Activated CD8-positive, alpha-beta memory T cell treated with anti-CD3 and anti-CD28 coated beads, Interleukin-2, amount 50 U/mL, for 48 hours (primary cell): Measurements from ENCODE around the gene KAZN.
A peak's percentile ranks its signal among the peaks of the same experiment; 100 is the strongest.

Experiments
- DNase-seq: peaks from one replicate; pipeline ENCODE4 v3.0.0-alpha.2; 2020

Gene KAZN

DNA sequence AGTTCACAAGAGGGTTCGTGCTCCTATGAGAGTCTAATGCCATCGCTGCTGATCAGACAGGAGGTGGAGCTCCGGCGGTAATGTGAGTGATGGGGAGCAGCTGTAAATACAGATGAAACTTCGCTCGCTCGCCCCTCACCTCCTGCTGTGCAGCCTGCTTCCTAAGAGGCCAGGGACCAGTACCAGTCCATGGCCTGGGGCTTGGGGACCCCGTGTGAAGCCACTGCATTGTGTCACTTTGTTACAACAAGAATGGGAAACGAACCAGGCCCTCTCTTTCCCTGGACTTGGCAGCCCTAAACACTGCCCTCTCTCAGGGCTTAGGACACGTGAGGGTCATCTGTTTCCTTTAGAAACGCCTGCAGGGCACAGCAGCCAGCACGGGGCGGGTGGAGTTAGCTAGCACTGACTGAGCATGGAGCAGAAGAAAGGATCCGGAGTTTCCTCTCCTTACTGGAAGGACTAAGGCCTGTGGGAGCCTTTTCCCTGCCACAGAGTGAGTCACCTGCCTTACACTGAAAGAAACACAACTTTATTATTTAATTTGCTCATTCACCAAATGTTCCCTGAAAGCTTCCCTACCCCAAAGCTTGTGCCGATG lies 369.9 kb downstream of the KAZN start:
- DNase-seq: no peak

DNA sequence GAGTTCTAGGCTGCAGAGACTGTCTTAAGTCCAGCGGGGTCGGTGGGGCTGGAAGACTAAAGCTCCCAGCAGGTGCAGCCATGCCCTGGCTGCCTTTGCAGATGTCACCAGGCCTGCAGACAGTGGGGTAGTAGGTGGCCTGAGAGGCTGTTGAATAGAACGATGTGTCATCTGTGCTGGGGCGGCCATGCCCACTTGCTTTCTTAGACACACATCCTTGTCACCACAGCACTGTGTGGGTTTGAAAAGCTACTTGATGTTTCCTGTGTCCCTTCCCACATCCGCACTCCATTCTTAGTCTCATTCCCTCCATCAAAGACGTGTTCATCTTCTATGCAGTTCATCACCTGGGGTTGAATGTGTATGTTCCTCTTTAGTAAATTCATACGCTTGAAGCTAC lies 370.5 kb downstream of the KAZN start:
- peak; percentile 59 for DNase-seq

DNA sequence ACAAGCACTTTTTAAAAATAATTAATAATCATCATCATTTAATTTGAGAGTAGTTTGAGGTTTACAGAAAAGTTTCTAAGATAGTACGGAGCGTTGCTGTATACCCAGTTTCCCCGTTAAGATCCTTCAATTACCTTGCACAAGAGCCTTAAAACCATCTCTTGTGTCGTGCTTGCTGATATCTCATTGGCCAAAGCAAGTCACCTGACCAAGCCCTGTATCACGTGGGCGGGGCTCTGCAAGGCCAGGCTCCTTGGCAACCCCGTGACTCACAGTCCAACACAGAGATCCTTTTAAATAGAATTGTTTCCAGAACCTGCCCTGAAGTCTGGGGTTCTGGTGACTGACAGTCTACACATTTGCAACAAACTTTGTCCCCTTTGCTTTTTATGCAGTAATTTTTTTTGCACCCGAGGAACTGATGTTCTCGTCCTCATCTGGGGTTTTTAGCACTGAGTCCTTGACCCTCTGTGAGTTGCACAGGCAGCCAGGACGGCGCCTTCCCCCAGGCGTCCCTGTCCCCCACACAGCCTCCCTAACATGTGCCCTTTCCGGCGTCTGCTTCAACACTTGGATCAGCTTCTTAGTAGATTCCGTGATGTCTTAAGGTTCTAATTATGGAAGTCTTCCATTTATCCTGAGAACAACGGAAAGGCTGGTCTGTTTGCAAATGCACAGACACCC lies 371.8 kb downstream of the KAZN start:
- DNase-seq: peak; percentile 59

DNA sequence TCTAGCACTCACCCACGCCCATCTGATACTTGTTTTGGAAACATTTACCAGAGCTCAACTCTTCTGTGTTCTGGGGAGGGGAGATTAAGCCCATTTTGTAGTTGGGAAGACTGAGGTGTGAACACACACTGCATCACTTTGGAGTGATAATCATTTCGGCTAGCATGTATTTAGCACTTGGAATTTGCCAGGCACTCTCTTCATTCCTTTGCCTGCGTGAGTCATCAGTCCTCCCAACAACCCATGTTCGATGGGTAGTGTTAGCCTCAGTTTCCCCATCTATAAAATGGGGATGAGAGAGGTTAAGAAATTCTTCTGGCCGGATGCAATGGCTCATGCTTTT lies 372.3 kb downstream of the KAZN start:
- DNase-seq: no peak

DNA sequence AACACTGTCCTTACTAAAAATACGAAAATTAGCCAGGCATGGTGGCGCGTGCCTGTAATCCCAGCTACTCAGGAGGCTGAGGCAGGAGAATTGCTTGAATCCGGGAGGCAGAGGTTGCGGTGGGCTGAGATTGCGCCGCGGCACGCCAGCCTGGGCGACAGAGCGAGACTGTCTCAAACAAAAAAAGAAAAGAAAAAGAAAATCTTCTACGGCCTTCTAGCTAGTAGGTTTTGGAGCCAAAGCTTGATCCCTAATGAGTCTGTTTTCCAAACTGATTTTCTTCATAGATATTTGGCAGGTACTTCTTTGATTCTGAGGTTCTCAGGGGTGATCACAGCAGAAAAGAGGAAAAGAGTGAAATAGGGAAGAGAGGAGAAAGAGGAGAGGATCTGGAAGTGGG lies 372.7 kb downstream of the KAZN start:
- no peak for DNase-seq

DNA sequence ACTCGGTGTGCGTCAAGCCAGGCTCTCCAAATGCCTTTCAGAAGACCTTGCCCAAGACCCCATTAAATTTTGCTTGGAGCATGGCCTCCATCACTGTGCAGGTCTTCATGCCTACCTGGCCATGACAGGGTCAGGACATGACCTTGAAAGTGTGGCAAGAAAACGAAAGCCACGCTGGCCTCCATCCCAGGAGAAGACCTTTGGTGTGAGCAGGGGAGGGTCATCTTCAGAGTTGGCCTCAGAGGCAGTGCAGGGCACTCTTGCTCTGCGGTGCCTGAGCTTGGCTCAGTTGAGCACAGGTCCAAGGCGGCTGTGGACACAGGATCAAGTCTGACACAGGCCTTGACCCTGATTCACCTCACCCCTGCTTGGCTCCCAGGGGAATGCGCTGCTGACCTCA lies 373.6 kb downstream of the KAZN start:
- DNase-seq: no peak

DNA sequence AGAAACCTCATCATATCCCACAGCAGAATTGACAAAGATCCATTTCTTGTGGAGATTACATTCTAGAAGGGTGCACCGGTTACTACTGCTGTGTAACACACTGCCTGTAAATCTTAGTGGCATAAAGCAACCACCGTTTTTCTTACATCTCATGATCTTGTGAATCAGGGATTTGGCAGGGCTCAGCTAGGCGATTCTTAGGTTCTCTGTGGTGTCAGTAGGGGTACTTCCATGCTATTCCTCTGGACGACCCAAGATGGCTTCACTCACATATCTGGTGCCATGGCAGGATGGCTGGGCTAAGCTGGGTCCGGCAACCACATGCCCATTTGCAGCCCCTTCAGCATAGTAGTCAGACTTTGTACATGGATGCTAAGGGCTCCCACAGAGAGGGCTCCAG lies 375.3 kb downstream of the KAZN start:
- DNase-seq: no peak

DNA sequence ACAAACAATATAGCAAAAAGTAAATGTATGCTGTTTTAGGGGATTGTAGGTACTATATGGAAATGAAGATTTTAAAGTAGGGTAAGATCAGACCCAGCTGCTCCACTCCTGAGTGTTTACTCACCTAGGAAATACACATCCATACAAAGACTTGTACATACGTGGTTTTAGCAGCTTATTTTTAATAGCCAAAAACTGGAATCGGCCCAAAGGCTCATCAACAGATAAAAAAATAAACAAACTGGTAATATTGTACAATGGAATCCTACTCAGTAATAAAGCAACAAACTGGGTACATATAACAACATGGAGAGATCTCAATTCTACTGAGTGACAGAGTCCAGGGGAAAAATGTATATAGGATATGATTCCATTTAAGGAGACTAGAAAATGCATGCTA lies 375.9 kb downstream of the KAZN start:
- no peak for DNase-seq

DNA sequence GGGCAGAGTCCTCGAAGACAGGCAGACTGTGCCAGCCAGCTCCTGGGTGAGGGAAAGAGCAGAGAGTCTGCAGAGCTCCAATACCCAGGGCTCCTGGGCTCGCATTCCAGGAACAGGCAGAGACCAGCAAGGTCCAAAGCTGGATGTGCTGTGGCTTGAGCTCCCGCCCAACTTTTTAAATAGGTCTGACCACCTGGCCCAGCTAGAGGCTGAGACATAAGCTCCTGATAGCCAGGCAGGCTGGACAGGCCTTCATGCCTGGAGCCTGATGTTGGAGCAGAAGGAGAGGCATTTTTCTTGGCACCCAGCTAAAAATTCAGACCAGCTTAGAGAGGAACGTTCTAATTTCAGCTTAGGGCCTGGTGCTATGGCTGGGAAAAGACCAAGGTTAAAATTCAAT lies 376.6 kb downstream of the KAZN start:
- no peak for DNase-seq

DNA sequence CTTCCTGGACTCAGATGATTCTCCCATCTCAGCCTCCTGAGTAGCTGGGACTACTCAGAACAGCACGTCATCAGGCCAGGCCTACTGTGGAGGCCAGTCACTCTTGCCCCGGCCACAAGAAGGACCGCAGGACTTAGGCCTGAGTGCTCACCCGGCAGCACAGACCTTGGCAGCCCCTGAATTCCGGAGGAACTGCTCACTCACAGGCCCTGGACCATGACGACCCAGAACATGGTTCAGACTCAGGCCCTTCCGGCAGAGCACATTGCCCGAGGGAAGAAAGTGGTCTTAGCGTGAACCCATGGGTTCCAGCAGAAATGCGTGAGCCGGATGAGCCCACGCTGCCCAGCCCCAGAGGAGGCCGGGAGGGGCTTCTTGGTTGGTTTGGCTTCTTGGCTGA lies 377.8 kb downstream of the KAZN start:
- DNase-seq: no peak

DNA sequence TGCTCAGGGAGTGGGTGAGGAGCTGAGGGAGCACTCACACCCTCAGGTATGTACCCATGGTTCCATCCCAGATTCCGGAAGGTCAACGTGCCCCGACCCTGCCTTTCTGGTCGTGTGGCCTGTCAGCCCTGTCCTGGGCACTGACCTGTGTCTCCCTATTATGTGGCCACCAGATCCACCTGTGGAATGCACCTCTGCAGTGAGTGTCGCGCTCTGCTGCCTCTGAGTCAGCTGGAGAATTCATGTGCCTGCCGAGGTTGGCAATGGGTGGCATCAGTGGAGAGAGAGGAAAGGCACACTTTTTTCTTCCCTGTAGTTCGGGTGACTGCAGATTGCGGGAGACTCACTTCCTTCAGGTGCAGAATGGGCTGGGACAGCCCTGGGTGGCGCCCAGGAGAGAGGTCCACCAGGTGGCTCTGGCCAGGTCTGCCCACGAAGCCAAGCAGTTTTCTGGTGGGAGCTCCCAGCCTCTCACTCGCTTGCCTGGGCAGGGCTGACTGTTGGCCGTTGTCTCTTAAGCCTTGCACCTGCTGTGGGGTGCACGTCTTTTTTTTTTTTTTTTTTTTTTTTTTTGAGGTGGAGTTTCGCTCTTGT lies 378.9 kb downstream of the KAZN start:
- DNase-seq: no peak

DNA sequence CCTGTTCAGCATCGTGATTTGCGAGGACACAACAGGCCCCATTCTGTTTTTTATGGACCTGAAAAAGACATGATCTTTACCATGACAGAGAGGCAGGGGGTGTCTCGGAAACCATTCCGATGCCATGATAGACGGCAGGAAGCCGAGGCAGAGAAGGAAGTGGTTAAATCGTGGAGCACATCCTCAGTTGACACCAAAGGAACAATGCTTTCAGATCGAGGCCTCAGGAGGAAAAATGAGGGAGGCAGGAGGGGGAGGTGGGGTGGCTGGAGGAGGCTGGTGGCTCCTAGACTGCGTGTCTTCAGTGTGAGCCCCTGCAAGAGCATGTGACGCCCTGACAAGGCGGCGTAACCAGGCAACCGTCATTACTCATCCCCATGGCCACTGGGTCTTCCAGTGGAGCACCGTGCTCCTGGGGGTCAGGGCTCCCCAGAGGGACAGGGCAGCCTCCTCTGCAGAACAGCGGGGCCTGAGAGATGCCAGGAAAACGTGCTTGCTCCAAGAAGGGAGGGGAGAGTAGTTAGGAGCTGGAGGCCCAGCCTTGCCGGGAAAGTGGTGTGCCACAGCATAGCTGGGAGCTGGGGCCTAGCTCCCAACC lies 382.2 kb downstream of the KAZN start:
- no peak for DNase-seq

DNA sequence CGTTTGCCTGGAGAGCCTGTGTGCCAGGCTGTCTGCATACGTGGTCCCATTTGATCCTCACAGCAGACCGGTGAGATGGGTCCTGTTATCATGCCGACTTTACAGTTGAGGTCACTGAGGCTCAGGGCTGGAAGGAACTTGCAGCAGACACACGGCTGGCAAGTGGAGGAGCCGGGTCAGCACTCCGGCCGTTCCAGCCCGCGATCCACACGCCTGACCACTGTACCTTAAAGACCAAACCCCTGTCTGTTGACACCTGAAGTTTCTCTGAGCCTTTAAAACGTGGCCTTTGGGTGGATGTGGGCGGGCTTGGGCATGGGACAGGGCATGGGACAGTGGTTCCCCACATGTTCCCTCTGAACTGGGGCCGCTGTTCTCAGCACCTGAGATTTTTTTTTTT lies 383.5 kb downstream of the KAZN start:
- no peak for DNase-seq

DNA sequence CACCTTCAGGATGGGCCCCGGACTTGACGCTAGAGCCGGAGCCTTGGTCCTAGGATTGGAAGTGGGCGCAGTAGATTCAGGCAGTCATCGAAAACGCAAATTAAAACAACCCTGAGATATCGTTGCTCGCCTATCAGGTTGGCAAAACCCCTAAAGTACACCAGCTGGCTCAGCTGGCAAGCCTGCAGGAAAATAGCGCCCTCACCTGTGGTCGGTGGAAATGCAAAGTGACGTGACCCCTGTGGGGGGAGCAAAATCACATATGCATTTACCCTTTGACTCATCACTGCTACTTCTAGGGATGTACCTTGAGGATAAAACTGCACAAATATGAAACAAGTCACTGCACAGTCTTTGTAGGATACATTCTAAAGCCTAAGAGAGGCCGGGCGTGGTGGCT lies 384.8 kb downstream of the KAZN start:
- DNase-seq: no peak

DNA sequence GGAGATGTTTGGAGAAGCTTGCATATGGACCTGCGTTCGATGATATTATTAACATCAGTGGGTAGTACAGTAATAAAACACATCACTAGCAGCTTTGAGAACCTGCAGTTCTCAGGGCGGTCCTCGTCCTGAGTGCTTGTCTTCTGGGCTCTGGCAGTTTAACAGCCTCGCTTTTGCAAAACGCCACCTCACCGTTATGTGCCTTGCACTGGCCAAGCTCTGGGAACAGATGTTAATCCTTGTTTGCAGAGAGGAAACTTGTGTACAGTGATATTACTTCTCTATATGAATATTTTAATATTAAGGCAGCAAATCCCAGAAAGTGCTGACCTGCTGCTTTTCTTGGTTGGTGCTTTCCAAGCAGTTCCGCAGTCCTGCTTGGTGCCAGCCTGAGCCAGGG lies 387.7 kb downstream of the KAZN start:
- DNase-seq: no peak

DNA sequence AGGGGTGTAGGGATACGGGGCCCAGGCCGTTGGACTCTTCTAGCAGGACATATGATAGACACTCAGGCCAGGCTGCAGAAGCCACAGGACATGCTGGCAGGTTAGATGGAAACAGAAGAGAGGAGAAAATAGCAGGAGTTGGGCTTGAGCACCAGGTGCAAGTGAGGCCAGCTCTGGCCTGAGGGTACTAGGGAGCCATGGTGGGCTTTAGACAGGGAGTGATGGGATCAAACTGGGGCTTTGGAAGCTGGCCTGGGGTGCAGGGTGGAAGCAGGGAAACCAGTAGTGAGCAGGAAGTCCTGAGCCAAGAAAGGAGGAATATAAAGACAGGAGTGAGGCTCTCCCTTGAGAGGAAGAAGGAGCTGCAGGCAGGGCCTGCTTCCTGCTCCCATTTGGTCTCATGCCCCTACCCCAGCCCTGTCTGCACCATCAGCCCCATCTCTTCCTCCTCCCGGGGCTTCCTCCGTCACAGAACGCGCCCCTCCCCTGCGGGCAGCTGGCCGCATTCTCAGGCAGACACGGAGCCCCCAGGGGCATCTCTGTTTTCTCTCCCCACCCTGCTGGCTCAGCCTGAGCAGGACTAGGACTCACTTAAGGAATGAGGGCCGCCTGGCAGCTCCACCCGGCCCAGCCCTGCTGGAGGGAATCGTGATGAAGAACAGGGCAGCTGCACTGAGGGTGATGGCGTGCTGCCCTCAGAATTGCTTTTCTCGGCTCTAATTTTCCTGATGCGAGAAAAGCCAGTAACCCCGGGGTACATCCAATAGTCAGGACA lies 389.5 kb downstream of the KAZN start:
- DNase-seq: no peak

DNA sequence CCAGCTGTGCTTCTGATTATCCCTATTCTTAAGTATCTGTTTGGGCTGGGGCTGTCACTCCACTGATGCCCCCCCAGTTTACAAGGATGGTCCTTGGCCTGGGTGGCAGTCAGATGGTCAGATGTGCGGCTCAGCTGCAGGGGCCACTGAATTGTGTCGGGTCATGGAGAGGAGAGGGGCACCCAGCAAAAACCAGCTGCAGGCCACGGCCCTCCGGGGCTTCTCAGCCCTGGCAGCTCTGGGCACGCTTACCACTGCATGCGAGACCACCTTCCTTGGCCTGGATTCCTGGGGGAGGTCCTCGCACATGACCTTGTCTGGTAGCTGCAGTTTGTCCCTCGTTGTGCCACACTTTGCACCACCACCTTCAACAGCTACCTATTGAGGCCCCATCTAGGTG lies 390.2 kb downstream of the KAZN start:
- no peak for DNase-seq

DNA sequence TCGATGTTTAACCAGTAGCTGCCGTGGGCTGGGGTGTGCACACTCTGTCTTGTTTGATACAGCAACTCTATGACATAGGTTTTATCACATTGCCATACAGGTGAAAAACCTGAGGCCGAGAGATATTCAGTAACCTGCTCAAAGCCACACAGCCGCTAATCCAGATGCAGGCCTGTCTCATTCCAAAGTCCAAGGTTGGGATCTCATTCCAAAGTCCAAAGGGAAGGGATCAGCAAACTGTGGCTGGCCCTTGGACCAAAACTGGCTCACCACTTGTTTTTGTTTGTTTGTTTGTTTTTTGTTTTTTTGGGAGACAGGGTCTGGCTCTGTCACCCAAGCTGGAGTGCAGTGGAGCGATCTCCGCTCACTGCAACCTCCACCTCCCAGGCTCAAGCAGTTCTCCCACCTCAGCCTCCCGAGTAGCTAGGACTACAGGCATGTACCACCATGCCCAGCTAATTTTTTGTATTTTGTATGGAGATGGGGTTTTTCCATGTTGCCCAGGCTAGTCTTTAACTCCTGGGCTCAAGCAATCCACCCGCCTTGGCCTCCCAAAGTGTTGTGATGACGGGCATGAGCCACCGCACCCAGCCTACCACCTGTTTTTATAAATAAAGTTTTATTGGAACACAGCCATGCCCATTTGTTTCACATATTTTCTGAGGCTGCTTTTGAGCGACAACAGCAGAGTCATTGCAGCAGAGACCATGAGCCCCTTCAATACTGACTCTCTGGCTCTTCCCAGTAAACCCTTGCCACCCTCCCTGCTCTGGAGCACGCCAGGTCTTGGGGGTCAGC lies 391.6 kb downstream of the KAZN start:
- no peak for DNase-seq

DNA sequence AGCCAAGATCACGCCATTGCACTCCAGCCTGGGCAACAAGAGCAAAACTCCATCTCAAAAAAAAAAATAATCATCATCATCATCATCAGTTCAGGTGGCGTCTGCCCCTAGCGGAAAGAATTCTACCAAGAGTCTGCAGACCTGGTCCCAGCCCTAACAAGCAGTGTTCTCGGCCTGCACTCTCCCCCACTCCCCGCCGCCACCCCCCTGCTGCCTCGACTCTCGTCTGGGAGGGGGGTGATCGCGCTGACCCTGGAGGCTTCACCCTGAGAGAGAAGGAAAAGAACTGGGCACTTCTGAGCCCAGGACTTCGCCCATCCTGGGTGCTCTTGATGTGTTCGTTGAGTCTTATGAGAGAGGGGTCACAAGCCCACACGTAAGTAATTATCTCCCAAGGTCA lies 394.9 kb downstream of the KAZN start:
- DNase-seq: no peak

DNA sequence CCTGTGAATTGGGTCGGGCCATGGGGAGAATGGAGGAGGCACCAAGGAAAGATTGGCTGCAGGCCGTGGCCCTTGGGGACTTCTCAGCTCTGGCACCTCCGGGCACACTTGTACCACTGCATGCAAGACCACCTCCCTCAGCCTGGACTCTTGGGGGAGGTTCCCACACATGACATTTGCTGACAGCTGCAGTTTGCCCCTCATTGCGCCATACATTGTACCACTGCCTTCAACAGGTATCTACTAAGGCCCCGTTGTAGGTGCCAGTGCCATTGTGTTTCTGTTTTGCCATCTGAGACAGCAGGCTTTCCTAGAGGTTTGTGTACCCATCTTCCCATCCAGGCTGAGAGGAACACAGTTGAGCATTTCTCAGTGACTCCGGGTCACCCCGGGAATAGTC lies 395.7 kb downstream of the KAZN start:
- no peak for DNase-seq

DNA sequence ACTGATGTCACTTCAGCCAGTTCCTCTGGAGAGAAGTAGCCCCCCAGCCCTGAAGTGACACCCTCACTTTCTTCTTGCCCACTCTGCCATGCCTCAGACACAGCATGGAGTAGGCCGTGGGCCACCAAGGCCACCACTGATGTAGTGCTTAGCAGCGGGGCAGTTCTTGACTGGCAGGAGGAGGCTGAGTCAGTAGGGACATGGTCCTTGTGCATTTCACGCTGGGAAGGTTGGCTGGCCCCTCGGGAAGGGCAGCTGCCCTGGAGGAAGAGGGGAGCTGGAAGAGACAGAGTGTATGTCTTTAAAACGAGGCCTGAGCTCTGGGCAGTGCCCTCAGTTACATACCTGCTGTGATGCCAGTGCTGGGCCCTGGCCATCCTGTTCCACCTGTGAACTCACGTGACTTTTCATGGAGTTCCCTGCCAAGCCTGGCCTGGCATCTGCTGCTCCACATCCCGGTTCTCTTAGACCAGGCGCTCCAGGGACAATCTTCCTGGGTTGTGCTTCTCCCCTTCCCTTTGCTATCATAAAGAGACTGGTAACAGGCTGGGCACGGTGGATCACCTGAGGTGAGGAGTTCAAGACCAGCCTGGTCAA lies 396.5 kb downstream of the KAZN start:
- DNase-seq: no peak
